Lower lobe of right lung (tissue), 2 donors: ENCODE measurements around the gene CEP89. TPM values are rescaled to one million over a fixed set of nuclear protein-coding genes. Genes with fewer than 3 reads are reported as not detected.

Experiments used
- ATAC-seq, 2 donors: fragments of 200-7000 bp; cut with Tn5 transposase; one replicate each; pipeline ENCODE4 v1.9.1; 2020 to 2022; ENCODE audit warnings: mild to moderate bottlenecking in 2 of 2, moderate library complexity in 2 of 2
- DNase-seq: peaks from one replicate; pipeline ENCODE4 v3.0.0-alpha.2; 2020
- H3K27ac ChIP-seq: fragments of 200-600 bp; one replicate; pipeline ENCODE4 v1.8.0; 2022
- H3K27me3 ChIP-seq: fragments of 200-600 bp; one replicate; pipeline ENCODE4 v1.8.0; 2022; ENCODE audit warnings: low read depth
- H3K36me3 ChIP-seq: fragments of 200-600 bp; one replicate; pipeline ENCODE4 v1.8.0; 2022; ENCODE audit warnings: mild to moderate bottlenecking
- H3K4me1 ChIP-seq: fragments of 200-600 bp; one replicate; pipeline ENCODE4 v1.8.0; 2022
- H3K4me3 ChIP-seq: fragments of 200-600 bp; one replicate; pipeline ENCODE4 v1.8.0; 2022; ENCODE audit warnings: mild to moderate bottlenecking
- H3K9me3 ChIP-seq: fragments of 200-600 bp; one replicate; pipeline ENCODE4 v1.8.0; 2022
- CTCF ChIP-seq: fragments of 200-600 bp; IDR thresholded peaks from one replicate; pipeline ENCODE4 v1.8.0; 2022; ENCODE audit warnings: antibody characterized with exemption, mild to moderate bottlenecking
- intact Hi-C: fragments of 100-400 bp; cut with DNase I; formaldehyde crosslinking; loops from one replicate; pipeline ENCODE4 v1.11.0; 2022
- total RNA-seq: library from RNA; stranded (reverse); fragmentation: NEBNext Ultra II Directional; extraction: Animal tissue kit (Norgen Biotek cat#: 25700); gene quantifications from one replicate; pipeline ENCODE4 v1.2.1, GENCODE V29; 2021
- donor health status: DM: no; HTN: yes; CAD: no; lungs with severe emphysema.

Gene CEP89
- total RNA-seq, 1 donor from 2014 or later = 19.8 TPM

- no peak for DNase-seq
- ATAC-seq = no peak
- H3K27ac ChIP-seq = no peak overlapping the region
Observed at GRCh38 chr19:32866564-32867265, 105.0 kb downstream of the CEP89 start.

GRCh38 chr19:32866061-32866460, 105.7 kb downstream of the CEP89 start:
- no peak for ATAC-seq
- DNase-seq = no peak
- Histone ChIP-seq H3K4me1 (no peaks in the 10 kb centered on the region), H3K27me3 (no peaks in the 10 kb centered on the region), H3K27ac (no peak overlapping the region), H3K36me3 (no peaks in the 10 kb centered on the region), H3K4me3 (no peak overlapping the region), H3K9me3 (no peaks in the 10 kb centered on the region)
- no peak for TF ChIP-seq CTCF
- intact Hi-C loops = no loop called here

More at GRCh38 chr19:32866564-32867265, 105.0 kb downstream of the CEP89 start:
- no peak for TF ChIP-seq CTCF
- intact Hi-C loops = no loop called here
- Histone ChIP-seq H3K9me3 (no peaks in the 10 kb centered on the region), H3K4me3 (no peak overlapping the region), H3K36me3 (no peaks in the 10 kb centered on the region), H3K27me3 (no peaks in the 10 kb centered on the region), H3K4me1 (no peaks in the 10 kb centered on the region)

GRCh38 chr19:32865326-32865725, 106.4 kb downstream of the CEP89 start:
- no peak for ATAC-seq
- intact Hi-C loops = no loop called here
- no peaks in the 10 kb centered on the region for H3K27me3 ChIP-seq
- H3K4me1 ChIP-seq = no peaks in the 10 kb centered on the region
- H3K9me3 ChIP-seq = no peaks in the 10 kb centered on the region
- TF ChIP-seq CTCF = no peak
- H3K27ac ChIP-seq = no peak overlapping the region
- H3K36me3 ChIP-seq = no peaks in the 10 kb centered on the region
- no peak for DNase-seq
- H3K4me3 ChIP-seq = no peak overlapping the region

GRCh38 chr19:32864318-32865007, 107.3 kb downstream of the CEP89 start:
- TF ChIP-seq CTCF = no peak
- Histone ChIP-seq H3K27ac (no peak overlapping the region), H3K9me3 (no peaks in the 10 kb centered on the region), H3K4me1 (no peaks in the 10 kb centered on the region), H3K4me3 (no peak overlapping the region), H3K36me3 (no peaks in the 10 kb centered on the region), H3K27me3 (no peaks in the 10 kb centered on the region)
- intact Hi-C loops = no loop called here
- no peak for ATAC-seq
- no peak for DNase-seq

GRCh38 chr19:32863841-32864240, 107.9 kb downstream of the CEP89 start:
- TF ChIP-seq CTCF = no peak
- no peak overlapping the region for H3K27ac ChIP-seq

More at GRCh38 chr19:32863841-32864240, 107.9 kb downstream of the CEP89 start:
- DNase-seq (no peak), ATAC-seq (no peak)
- no peaks in the 10 kb centered on the region for H3K27me3 ChIP-seq
- H3K36me3 ChIP-seq = no peaks in the 10 kb centered on the region
- intact Hi-C loops = no loop called here
- no peak overlapping the region for H3K4me3 ChIP-seq
- no peaks in the 10 kb centered on the region for H3K9me3 ChIP-seq
- no peaks in the 10 kb centered on the region for H3K4me1 ChIP-seq
